GM12873 (cell line): ENCODE data around the gene GAL.
A peak's percentile ranks its signal among the peaks of the same experiment; 100 is the strongest.

Experiments
- CTCF ChIP-seq: IDR thresholded peaks from 2 replicates; pipeline ENCODE4 v1.5.1; 2012; ENCODE audit warnings: low read depth, mild to moderate bottlenecking, moderate library complexity, low read length, control low read depth; ENCODE audit not compliant: insufficient read depth; ENCODE audit errors: missing control alignments

Gene GAL

GRCh38 chr11:68669301-68670090, 14.8 kb upstream of the GAL start:
- TF ChIP-seq CTCF = no peak

GRCh38 chr11:68670208-68670992, 13.9 kb upstream of the GAL start:
- TF ChIP-seq CTCF = peak; percentile 2

- no peak for TF ChIP-seq CTCF
These were observed 10.9 kb upstream of the GAL start for GRCh38 chr11:68673306-68673945.

- no peak for TF ChIP-seq CTCF
These were observed 10.4 kb upstream of the GAL start for GRCh38 chr11:68673991-68674390.

GRCh38 chr11:68674461-68674860, 9.9 kb upstream of the GAL start:
- TF ChIP-seq CTCF = no peak

- no peak for TF ChIP-seq CTCF
These were observed 6.9 kb upstream of the GAL start for GRCh38 chr11:68677432-68677831.

GRCh38 chr11:68678031-68678441, 6.3 kb upstream of the GAL start:
- no peak for TF ChIP-seq CTCF
